HTR-8/SVneo (cell line): ENCODE data around the gene LMNA.
"Not testable (repeated sequence)": the region's sequence is repeated elsewhere in the genome, so short reads cannot be mapped to it uniquely, and the experiment has no call there.

Experiments
- DNase-seq: peaks from one replicate; pipeline ENCODE4 v3.0.0; 2011; ENCODE audit warnings: low spot score, mixed read lengths; ENCODE audit not compliant: insufficient read length
- FAIRE-seq: peaks from 2 replicates; lab custom pipeline; 2011; peaks lifted over from hg19 to GRCh38; lab: Jason Lieb, UNC

LMNA gene

GRCh38 chr1:156102633-156103511 lies 11.6 kb upstream of the LMNA start:
- no peak for FAIRE-seq
- no peak for DNase-seq

GRCh38 chr1:156103521-156103947 lies 11.0 kb upstream of the LMNA start:
- DNase-seq (no peak), FAIRE-seq (no peak)

- no peak for DNase-seq
- FAIRE-seq, result no peak
Observed at GRCh38 chr1:156104065-156104810, 10.3 kb upstream of the LMNA start.

GRCh38 chr1:156104861-156105832 lies 9.4 kb upstream of the LMNA start:
- no peak for DNase-seq
- FAIRE-seq, result no peak

GRCh38 chr1:156106624-156107488 lies 7.7 kb upstream of the LMNA start:
- FAIRE-seq, result no peak
- DNase-seq, result no peak

- DNase-seq (no peak), FAIRE-seq (no peak)
Observed at GRCh38 chr1:156108057-156108456, 6.5 kb upstream of the LMNA start.

- no peak for DNase-seq
- FAIRE-seq, result no peak
Observed at GRCh38 chr1:156108664-156109241, 5.8 kb upstream of the LMNA start.

GRCh38 chr1:156110252-156110651 lies 4.3 kb upstream of the LMNA start:
- FAIRE-seq (no peak), DNase-seq (no peak)

- no peak for DNase-seq
- FAIRE-seq, result no peak
Observed at GRCh38 chr1:156111355-156111962, 3.1 kb upstream of the LMNA start.

GRCh38 chr1:156112276-156113137 lies 2.0 kb upstream of the LMNA start:
- DNase-seq (no peak), FAIRE-seq (no peak)

GRCh38 chr1:156113282-156113950 lies 1.1 kb upstream of the LMNA start:
- no peak for FAIRE-seq
- DNase-seq, result no peak

GRCh38 chr1:156114919-156115513 lies 505 bp downstream of the LMNA start:
- FAIRE-seq (no peak), DNase-seq (no peak)

GRCh38 chr1:156115514-156116374 lies 1.2 kb downstream of the LMNA start:
- DNase-seq (no peak), FAIRE-seq (no peak)

GRCh38 chr1:156116731-156117130 lies 2.2 kb downstream of the LMNA start:
- not testable (repeated sequence) for DNase-seq, FAIRE-seq

- DNase-seq (no peak), FAIRE-seq (no peak)
Observed at GRCh38 chr1:156117414-156118176, 3.1 kb downstream of the LMNA start.
